Memory B cell (primary cell): ENCODE results near the gene TMEM14C.
"Not testable (repeated sequence)": the region's sequence is repeated elsewhere in the genome, so short reads cannot be mapped to it uniquely, and the experiment has no call there.

ENCODE experiments used
- ATAC-seq: fragments of 150-1000 bp; cut with Tn5 transposase; 2 replicates; pipeline ENCODE4 v1.10.0; 2021; ENCODE audit warnings: low read depth, mild to moderate bottlenecking, moderate library complexity
- DNase-seq, 2 donors: peaks; one replicate each; pipeline ENCODE4 v3.0.0; 2022; ENCODE audit warnings: low spot score in 2 of 2
- H3K27ac Mint-ChIP-seq: one replicate; pipeline ENCODE4 v1.8.0; 2022; ENCODE audit warnings: mild to moderate bottlenecking, moderate library complexity, mixed read lengths
- H3K27me3 Mint-ChIP-seq: one replicate; pipeline ENCODE4 v1.8.0; 2022; ENCODE audit warnings: mixed read lengths
- H3K36me3 Mint-ChIP-seq: one replicate; pipeline ENCODE4 v1.8.0; 2022; ENCODE audit warnings: mild to moderate bottlenecking, mixed read lengths
- H3K4me1 Mint-ChIP-seq: one replicate; pipeline ENCODE4 v1.8.0; 2022; ENCODE audit warnings: mixed read lengths
- H3K4me3 Mint-ChIP-seq: one replicate; pipeline ENCODE4 v1.8.0; 2022; ENCODE audit warnings: mild to moderate bottlenecking, moderate library complexity, mixed read lengths
- H3K9me3 Mint-ChIP-seq: one replicate; pipeline ENCODE4 v1.8.0; 2022; ENCODE audit warnings: mixed read lengths

The TMEM14C gene

GRCh38 chr6:10695086-10695657 is 27.7 kb upstream of the TMEM14C start:
- Mint-ChIP-seq H3K4me3 (peak overlapping the region; percentile 96), H3K36me3 (peaks cover 9% of the 10 kb centered on the region), H3K4me1 (peaks cover 20% of the 10 kb centered on the region), H3K27me3 (no peaks in the 10 kb centered on the region), H3K27ac (peak overlapping the region; percentile 100), H3K9me3 (no peaks in the 10 kb centered on the region)
- ATAC-seq (no peak), DNase-seq (no peak)

GRCh38 chr6:10696655-10697054 is 26.2 kb upstream of the TMEM14C start:
- ATAC-seq (no peak), DNase-seq (no peak)
- no peak overlapping the region for H3K27ac Mint-ChIP-seq
- no peak overlapping the region for H3K4me3 Mint-ChIP-seq
- H3K9me3 Mint-ChIP-seq = no peaks in the 10 kb centered on the region
- peaks cover 29% of the 10 kb centered on the region for H3K4me1 Mint-ChIP-seq
- H3K27me3 Mint-ChIP-seq = no peaks in the 10 kb centered on the region
- peaks cover 21% of the 10 kb centered on the region for H3K36me3 Mint-ChIP-seq

- Mint-ChIP-seq H3K27ac (no peak overlapping the region), H3K36me3 (peaks cover 2% of the 10 kb centered on the region), H3K4me1 (no peaks in the 10 kb centered on the region), H3K9me3 (peaks cover 2% of the 10 kb centered on the region), H3K4me3 (no peak overlapping the region), H3K27me3 (no peaks in the 10 kb centered on the region)
- no peak for ATAC-seq
- no peak for DNase-seq
These were observed 8.9 kb upstream of the TMEM14C start for GRCh38 chr6:10713962-10714361.

GRCh38 chr6:10719296-10719963 is 3.4 kb upstream of the TMEM14C start:
- peak; percentile 15 to 20 for DNase-seq
- H3K27ac Mint-ChIP-seq = peak overlapping the region; percentile 35
- peak overlapping the region; percentile 79 for H3K4me3 Mint-ChIP-seq
- ATAC-seq = peak; percentile 37
- H3K4me1 Mint-ChIP-seq = peaks cover 14% of the 10 kb centered on the region
- peaks cover 2% of the 10 kb centered on the region for H3K36me3 Mint-ChIP-seq
- no peaks in the 10 kb centered on the region for H3K27me3 Mint-ChIP-seq
- H3K9me3 Mint-ChIP-seq = peaks cover 2% of the 10 kb centered on the region

GRCh38 chr6:10719964-10720264 is 3.0 kb upstream of the TMEM14C start:
- DNase-seq = no peak

GRCh38 chr6:10720265-10720959 is 2.5 kb upstream of the TMEM14C start:
- peak overlapping the region; percentile 60 for H3K27ac Mint-ChIP-seq
- DNase-seq (peak; percentile 40 to 47), ATAC-seq (peak; percentile 49)
- H3K4me1 Mint-ChIP-seq = peaks cover 16% of the 10 kb centered on the region
- H3K9me3 Mint-ChIP-seq = peaks cover 2% of the 10 kb centered on the region
- H3K27me3 Mint-ChIP-seq = no peaks in the 10 kb centered on the region
- peaks cover 4% of the 10 kb centered on the region for H3K36me3 Mint-ChIP-seq
- H3K4me3 Mint-ChIP-seq = peak overlapping the region; percentile 95

More at GRCh38 chr6:10719964-10720264, 3.0 kb upstream of the TMEM14C start:
- Mint-ChIP-seq H3K27ac (peak overlapping the region; percentile 35), H3K36me3 (peaks cover 2% of the 10 kb centered on the region), H3K9me3 (peaks cover 2% of the 10 kb centered on the region), H3K27me3 (no peaks in the 10 kb centered on the region), H3K4me1 (peaks cover 14% of the 10 kb centered on the region), H3K4me3 (peak overlapping the region; percentile 95)
- no peak for ATAC-seq

GRCh38 chr6:10720960-10721849 is 1.7 kb upstream of the TMEM14C start:
- Mint-ChIP-seq H3K27ac (peak overlapping the region; percentile 60), H3K4me3 (peak overlapping the region; percentile 95), H3K4me1 (peaks cover 19% of the 10 kb centered on the region)
- not testable (repeated sequence) for DNase-seq, H3K36me3 Mint-ChIP-seq, H3K27me3 Mint-ChIP-seq, ATAC-seq, H3K9me3 Mint-ChIP-seq

- ATAC-seq = no peak
- peaks cover 8% of the 10 kb centered on the region for H3K36me3 Mint-ChIP-seq
- H3K4me1 Mint-ChIP-seq = peaks cover 20% of the 10 kb centered on the region
- no peaks in the 10 kb centered on the region for H3K27me3 Mint-ChIP-seq
- peak overlapping the region; percentile 60 for H3K27ac Mint-ChIP-seq
- peaks cover 2% of the 10 kb centered on the region for H3K9me3 Mint-ChIP-seq
- H3K4me3 Mint-ChIP-seq = peak overlapping the region; percentile 95
- no peak for DNase-seq
These were observed 860 bp upstream of the TMEM14C start for GRCh38 chr6:10721850-10722569.

GRCh38 chr6:10722570-10722819 is 375 bp upstream of the TMEM14C start:
- peaks cover 10% of the 10 kb centered on the region for H3K36me3 Mint-ChIP-seq

GRCh38 chr6:10723567-10723881 is 654 bp downstream of the TMEM14C start:
- no peak for DNase-seq
- Mint-ChIP-seq H3K27me3 (no peaks in the 10 kb centered on the region), H3K4me1 (peaks cover 30% of the 10 kb centered on the region), H3K9me3 (peaks cover under 1% of the 10 kb centered on the region), H3K27ac (peak overlapping the region; percentile 80), H3K4me3 (peak overlapping the region; percentile 95), H3K36me3 (peaks cover 16% of the 10 kb centered on the region)
- no peak for ATAC-seq

More at GRCh38 chr6:10722570-10722819, 375 bp upstream of the TMEM14C start:
- H3K27ac Mint-ChIP-seq = peak overlapping the region; percentile 80
- H3K4me3 Mint-ChIP-seq = peak overlapping the region; percentile 95
- H3K27me3 Mint-ChIP-seq = no peaks in the 10 kb centered on the region
- ATAC-seq (no peak), DNase-seq (no peak)
- peaks cover 2% of the 10 kb centered on the region for H3K9me3 Mint-ChIP-seq
- H3K4me1 Mint-ChIP-seq = peaks cover 23% of the 10 kb centered on the region

- ATAC-seq = no peak
- no peaks in the 10 kb centered on the region for H3K27me3 Mint-ChIP-seq
- peaks cover 15% of the 10 kb centered on the region for H3K36me3 Mint-ChIP-seq
- peak overlapping the region; percentile 58 for H3K27ac Mint-ChIP-seq
- no peak for DNase-seq
- peaks cover 30% of the 10 kb centered on the region for H3K4me1 Mint-ChIP-seq
- no peak overlapping the region for H3K4me3 Mint-ChIP-seq
- no peaks in the 10 kb centered on the region for H3K9me3 Mint-ChIP-seq
These were observed 2.2 kb downstream of the TMEM14C start for GRCh38 chr6:10725044-10725443.

GRCh38 chr6:10725716-10726115 is 2.8 kb downstream of the TMEM14C start:
- no peak for DNase-seq
- Mint-ChIP-seq H3K4me1 (peaks cover 30% of the 10 kb centered on the region), H3K4me3 (peak overlapping the region; percentile 41), H3K9me3 (no peaks in the 10 kb centered on the region), H3K36me3 (peaks cover 19% of the 10 kb centered on the region), H3K27me3 (no peaks in the 10 kb centered on the region), H3K27ac (peak overlapping the region; percentile 58)
- ATAC-seq = no peak

- Mint-ChIP-seq H3K27me3 (no peaks in the 10 kb centered on the region), H3K36me3 (peaks cover 25% of the 10 kb centered on the region), H3K4me1 (peaks cover 16% of the 10 kb centered on the region), H3K9me3 (no peaks in the 10 kb centered on the region), H3K27ac (no peak overlapping the region), H3K4me3 (no peak overlapping the region)
- no peak for ATAC-seq
- no peak for DNase-seq
These were observed 7.4 kb downstream of the TMEM14C start for GRCh38 chr6:10730254-10730653.
